HFF-Myc (cell line): ENCODE measurements around the gene TUNAR.

ENCODE experiments used
- DNase-seq: peaks from one replicate; pipeline ENCODE4 v3.0.0-alpha.2; 2011; ENCODE audit warnings: low read depth; ENCODE audit errors: extremely low read depth
- H3K4me3 ChIP-seq: replicated peaks from 2 replicates; pipeline ENCODE4 v1.5.1; 2011; ENCODE audit warnings: low read depth, mild to moderate bottlenecking, control low read depth, low read length
- CTCF ChIP-seq: IDR thresholded peaks from 2 replicates; pipeline ENCODE4 v1.5.1; 2012; ENCODE audit warnings: mild to moderate bottlenecking, low read depth, low read length, control low read depth; ENCODE audit errors: missing control alignments

The TUNAR gene

GRCh38 chr14:95918466-95918865 is 41.8 kb downstream of the TUNAR start:
- DNase-seq: no peak
- TF ChIP-seq CTCF: no peak
- H3K4me3 ChIP-seq: no peak overlapping the region

- H3K4me3 ChIP-seq: no peak overlapping the region
- no peak for DNase-seq
- no peak for TF ChIP-seq CTCF
These were observed 44.3 kb downstream of the TUNAR start for GRCh38 chr14:95920769-95921438.

- H3K4me3 ChIP-seq: no peak overlapping the region
- no peak for TF ChIP-seq CTCF
These were observed 45.4 kb downstream of the TUNAR start for GRCh38 chr14:95922080-95922479.

GRCh38 chr14:95928751-95929150 is 52.1 kb downstream of the TUNAR start:
- no peak overlapping the region for H3K4me3 ChIP-seq
- DNase-seq: no peak
- TF ChIP-seq CTCF: no peak

More at GRCh38 chr14:95922080-95922479, 45.4 kb downstream of the TUNAR start:
- no peak for DNase-seq

- H3K4me3 ChIP-seq: no peak overlapping the region
- no peak for DNase-seq
- no peak for TF ChIP-seq CTCF
These were observed 54.8 kb downstream of the TUNAR start for GRCh38 chr14:95931384-95931783.

- DNase-seq: peak; percentile 15
- H3K4me3 ChIP-seq: no peak overlapping the region
- no peak for TF ChIP-seq CTCF
These were observed 58.7 kb downstream of the TUNAR start for GRCh38 chr14:95935228-95935822.
